ENCODE results near the gene CLK3. TPM values are rescaled to one million over a fixed set of nuclear protein-coding genes. Genes with fewer than 3 reads are reported as not detected.
A peak's percentile ranks its signal among the peaks of the same experiment; 100 is the strongest.

The CLK3 gene
- total and polyA plus RNA-seq, 10 donors, result 54.0 to 229 (median 105) TPM

- H3K4me1 ChIP-seq, result peaks cover 9 to 24% (median 15%) of the 10 kb centered on the region in 6 donors
- no peak overlapping the region for H3K4me3 ChIP-seq
- peak overlapping the region in 3 of 8 donors; percentile 12 to 61 (median 47) for H3K27ac ChIP-seq
- DNase-seq, result no peak
- H3K9me3 ChIP-seq, result no peaks in the 10 kb centered on the region
- TF ChIP-seq CTCF (IDR thresholded peaks at IDR 0.05 in 8 of 11, conservative IDR thresholded peaks at IDR 0.05 in 3 of 11) (no peak), POLR2AphosphoS5 (IDR thresholded peaks at IDR 0.05) (no peak), POLR2A (IDR thresholded peaks at IDR 0.05) (no peak)
- no peaks in the 10 kb centered on the region for H3K27me3 ChIP-seq (replicated peaks in 1 of 7)
- WGBS, 5 donors, result 90 to 95% (median 94%) methylated on average over 8 of the region's 8 CpGs
- intact Hi-C loops (cut with DNase I; ENCODE audit: low total_unique reads), result no loop called here
- H3K36me3 ChIP-seq, result peaks cover 0 to 32% (median 4%) of the 10 kb centered on the region in 6 donors
Observed at GRCh38 chr15:74663303-74664027, 47.8 kb downstream of the CLK3 start.

- intact Hi-C loops (cut with DNase I; ENCODE audit: low total_unique reads), result no loop called here
- Histone ChIP-seq H3K27ac (peak overlapping the region in 4 of 8 donors; percentile 12 to 61 (median 42)), H3K27me3 (replicated peaks in 1 of 7) (no peaks in the 10 kb centered on the region), H3K4me3 (no peak overlapping the region), H3K9me3 (no peaks in the 10 kb centered on the region), H3K36me3 (peaks cover 0 to 38% (median 5%) of the 10 kb centered on the region in 6 donors), H3K4me1 (peaks cover 9 to 24% (median 15%) of the 10 kb centered on the region in 6 donors)
- no peak for DNase-seq
- whole genome bisulfite sequencing, 5 donors, result 44 to 68% (median 46%) methylated on average over 2 of the region's 2 CpGs
- TF ChIP-seq POLR2A (IDR thresholded peaks at IDR 0.05) (no peak), CTCF (IDR thresholded peaks at IDR 0.05 in 8 of 11, conservative IDR thresholded peaks at IDR 0.05 in 3 of 11) (no peak), POLR2AphosphoS5 (IDR thresholded peaks at IDR 0.05) (no peak)
Observed at GRCh38 chr15:74664028-74664616, 48.5 kb downstream of the CLK3 start.

- no peak overlapping the region for H3K4me3 ChIP-seq
- intact Hi-C loops (cut with DNase I; ENCODE audit: low total_unique reads), result no loop called here
- TF ChIP-seq CTCF (IDR thresholded peaks at IDR 0.05 in 8 of 11, conservative IDR thresholded peaks at IDR 0.05 in 3 of 11) (no peak), POLR2AphosphoS5 (IDR thresholded peaks at IDR 0.05) (no peak), POLR2A (IDR thresholded peaks at IDR 0.05) (no peak)
- H3K27ac ChIP-seq, result peak overlapping the region in 3 of 8 donors; percentile 38 to 61 (median 47)
- no peaks in the 10 kb centered on the region for H3K9me3 ChIP-seq
- peaks cover 9 to 24% (median 15%) of the 10 kb centered on the region in 6 donors for H3K4me1 ChIP-seq
- peaks cover 0 to 44% (median 6%) of the 10 kb centered on the region in 6 donors for H3K36me3 ChIP-seq
- DNase-seq, result no peak
- 79 to 84% (median 82%) methylated on average over 2 of the region's 2 CpGs for WGBS, 5 donors
- H3K27me3 ChIP-seq (replicated peaks in 1 of 7), result no peaks in the 10 kb centered on the region
Observed at GRCh38 chr15:74664670-74665069, 49.0 kb downstream of the CLK3 start.

- Histone ChIP-seq H3K4me3 (no peak overlapping the region), H3K36me3 (peaks cover 0 to 62% (median 30%) of the 10 kb centered on the region in 6 donors), H3K27ac (no peak overlapping the region), H3K9me3 (no peaks in the 10 kb centered on the region), H3K27me3 (replicated peaks in 1 of 7) (no peaks in the 10 kb centered on the region), H3K4me1 (peaks cover 9 to 29% (median 17%) of the 10 kb centered on the region in 6 donors)
- no peak for TF ChIP-seq POLR2A (IDR thresholded peaks at IDR 0.05)
- TF ChIP-seq POLR2AphosphoS5 (IDR thresholded peaks at IDR 0.05), result no peak
- no peak for TF ChIP-seq CTCF (IDR thresholded peaks at IDR 0.05 in 8 of 11, conservative IDR thresholded peaks at IDR 0.05 in 3 of 11)
- intact Hi-C loops (cut with DNase I; ENCODE audit: low total_unique reads), result no loop called here
- DNase-seq, result no peak
- 88 to 100% (median 98%) methylated on average over 1 of the region's 1 CpG for WGBS, 5 donors
Observed at GRCh38 chr15:74667975-74668374, 52.3 kb downstream of the CLK3 start.

Data from spleen (tissue), 11 donors.